Activated CD8-positive, alpha-beta T cell treated with anti-CD3 and anti-CD28 coated beads, Interleukin-2, amount 10 ng/mL, durations not matched to agents 7 days and 5 days (primary cell): ENCODE results near the gene GCSAM. TPM values are rescaled to one million over a fixed set of nuclear protein-coding genes. Genes with fewer than 3 reads are reported as not detected.

Source experiments
- ATAC-seq: fragments of 150-1000 bp; cut with Tn5 transposase; one replicate; pipeline ENCODE4 v1.10.0; 2021; ENCODE audit warnings: moderate library complexity
- CTCF ChIA-PET: fragments of 350-600 bp; sonication (Branson Sonifier 250); formaldehyde crosslinking; loops from one replicate; lab custom pipeline; 2021; ENCODE audit warnings: antibody characterized with exemption; lab: Charles Lee
- POLR2A ChIA-PET: fragments of 350-600 bp; sonication (Branson Sonifier 250); formaldehyde crosslinking; loops from one replicate; lab custom pipeline; 2021; ENCODE audit warnings: antibody characterized with exemption; lab: Charles Lee
- DNase-seq: peaks from one replicate; pipeline ENCODE4 v3.0.0-alpha.2; 2020
- H3K27ac Mint-ChIP-seq: one replicate; pipeline ENCODE4 v1.8.0; 2021; ENCODE audit warnings: mild to moderate bottlenecking, mixed read lengths
- H3K27me3 Mint-ChIP-seq: one replicate; pipeline ENCODE4 v1.8.0; 2021; ENCODE audit warnings: low read depth, mixed read lengths
- H3K36me3 Mint-ChIP-seq: one replicate; pipeline ENCODE4 v1.8.0; 2021; ENCODE audit warnings: low read depth, mixed read lengths
- H3K4me1 Mint-ChIP-seq: one replicate; pipeline ENCODE4 v1.8.0; 2021; ENCODE audit warnings: low read depth, mixed read lengths
- H3K4me3 Mint-ChIP-seq: one replicate; pipeline ENCODE4 v1.8.0; 2021; ENCODE audit warnings: mild to moderate bottlenecking, mixed read lengths
- H3K9me3 Mint-ChIP-seq: one replicate; pipeline ENCODE4 v1.8.0; 2022; ENCODE audit warnings: mixed read lengths; ENCODE audit not compliant: insufficient read depth
- total RNA-seq, 2 experiments: library from RNA; stranded (reverse); gene quantifications; one replicate each; pipeline ENCODE4 v1.2.3, GENCODE V29; 2021

GCSAM gene
- total RNA-seq, 2 experiments from 2014 or later: 5.6 to 6.9 TPM

DNA sequence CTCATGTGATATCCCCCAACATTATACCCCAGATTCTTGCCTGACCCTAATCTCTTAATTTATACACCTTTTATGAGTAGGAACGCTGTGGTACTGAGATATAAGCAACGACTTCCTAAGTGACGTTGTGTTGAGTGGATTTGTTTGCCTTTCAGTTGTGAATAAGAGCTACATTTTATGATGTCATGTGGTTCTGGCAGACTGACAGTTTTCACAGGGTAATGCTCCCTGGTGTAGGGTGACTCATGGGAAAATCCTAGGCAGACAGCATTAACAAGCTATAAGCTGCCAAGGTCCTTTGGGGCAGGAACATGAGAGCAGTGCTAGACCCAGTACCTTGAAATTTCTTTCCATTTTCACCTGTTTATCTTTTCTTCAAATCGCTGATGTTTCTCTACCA, 35.7 kb downstream of the GCSAM start:
- ATAC-seq (no peak), DNase-seq (no peak)
- H3K4me1 Mint-ChIP-seq: peaks cover 15% of the 10 kb centered on the region
- ChIA-PET CTCF (interaction anchor here (2.0 kb wide), 1 partner anchor 14 kb away, joined by 7 read pairs; no protein-coding TSS in a partner anchor), POLR2A (no interaction called here)
- H3K9me3 Mint-ChIP-seq: no peaks in the 10 kb centered on the region
- no peak overlapping the region for H3K27ac Mint-ChIP-seq
- H3K27me3 Mint-ChIP-seq: no peaks in the 10 kb centered on the region
- no peak overlapping the region for H3K4me3 Mint-ChIP-seq
- H3K36me3 Mint-ChIP-seq: peaks cover 7% of the 10 kb centered on the region

DNA sequence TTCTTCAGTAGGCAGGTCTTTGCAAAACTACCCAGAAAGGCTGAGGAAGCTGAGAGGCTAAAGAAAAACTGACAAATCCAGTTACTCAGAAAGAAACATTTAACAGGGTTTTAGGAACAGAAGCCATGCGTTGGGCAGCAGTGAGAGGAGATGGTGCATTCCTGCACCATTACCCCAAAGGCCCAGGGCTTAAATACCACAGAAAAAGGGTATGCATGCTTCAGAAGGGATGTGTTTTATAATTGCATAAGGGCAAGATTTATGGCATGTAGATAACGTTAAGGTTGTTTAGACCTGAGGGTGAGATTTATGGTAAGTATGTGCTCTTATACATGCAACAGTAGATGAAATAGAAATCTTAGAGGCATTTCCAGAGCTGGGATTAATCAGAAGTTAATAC, 36.9 kb downstream of the GCSAM start:
- Mint-ChIP-seq H3K27me3 (no peaks in the 10 kb centered on the region), H3K9me3 (no peaks in the 10 kb centered on the region), H3K36me3 (peaks cover 7% of the 10 kb centered on the region), H3K4me3 (no peak overlapping the region), H3K27ac (no peak overlapping the region), H3K4me1 (peaks cover 21% of the 10 kb centered on the region)
- ChIA-PET POLR2A (no interaction called here), CTCF (interaction anchor here (1.1 to 2.6 kb wide), 2 partner anchors 10 to 16 kb away, joined by 3 to 7 read pairs; partner anchors contain the start of gene C3orf52)
- DNase-seq (no peak), ATAC-seq (no peak)

DNA sequence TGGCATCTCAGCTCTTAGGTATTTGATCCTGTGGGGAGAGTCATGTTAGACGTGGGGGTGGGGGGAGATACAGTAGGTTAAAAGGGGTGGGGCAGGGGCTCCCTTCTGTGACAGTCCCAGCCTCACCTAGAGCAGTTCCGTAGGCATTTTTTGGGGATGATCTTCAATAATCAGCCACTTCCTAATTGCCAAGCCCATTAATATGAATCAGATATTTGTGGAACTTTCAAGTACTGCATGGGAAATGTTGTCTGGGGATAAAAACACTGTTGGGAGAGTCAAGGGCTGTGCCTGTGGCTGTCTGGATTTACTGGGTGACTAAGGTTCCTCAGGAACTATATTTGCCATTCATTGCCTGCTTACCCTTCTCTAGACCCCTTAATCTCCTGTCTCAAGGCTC, 37.3 kb downstream of the GCSAM start:
- no peak overlapping the region for H3K27ac Mint-ChIP-seq
- H3K4me1 Mint-ChIP-seq: peaks cover 26% of the 10 kb centered on the region
- DNase-seq: no peak
- no peak for ATAC-seq
- H3K27me3 Mint-ChIP-seq: no peaks in the 10 kb centered on the region
- H3K9me3 Mint-ChIP-seq: no peaks in the 10 kb centered on the region
- POLR2A ChIA-PET: no interaction called here
- peaks cover 7% of the 10 kb centered on the region for H3K36me3 Mint-ChIP-seq
- no peak overlapping the region for H3K4me3 Mint-ChIP-seq
- CTCF ChIA-PET: interaction anchor here (1.1 to 2.6 kb wide), 2 partner anchors 9 to 16 kb away, joined by 3 to 7 read pairs; partner anchors contain the start of gene C3orf52

DNA sequence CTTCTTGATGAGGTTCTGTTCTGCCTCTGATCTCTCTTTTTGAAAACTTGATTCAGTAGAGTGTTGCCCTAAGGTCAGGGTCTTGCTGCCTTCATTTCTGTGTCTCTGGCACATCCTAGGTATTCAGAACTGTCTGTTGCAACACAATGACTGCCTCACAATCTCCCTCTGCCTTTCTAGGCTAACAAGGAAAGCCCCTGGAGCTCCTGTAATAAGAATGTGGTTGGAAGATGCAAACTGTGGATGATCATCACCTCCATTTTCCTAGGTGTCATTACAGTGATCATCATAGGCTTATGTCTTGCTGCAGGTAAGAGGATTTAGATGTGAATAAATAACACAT, 39.9 kb downstream of the GCSAM start:
- peaks cover 7% of the 10 kb centered on the region for H3K36me3 Mint-ChIP-seq
- peaks cover 38% of the 10 kb centered on the region for H3K4me1 Mint-ChIP-seq
- H3K4me3 Mint-ChIP-seq: no peak overlapping the region
- no peak for DNase-seq
- H3K27me3 Mint-ChIP-seq: no peaks in the 10 kb centered on the region
- no peaks in the 10 kb centered on the region for H3K9me3 Mint-ChIP-seq
- ATAC-seq: no peak
- H3K27ac Mint-ChIP-seq: peak overlapping the region; percentile 2
- CTCF ChIA-PET: interaction anchor here (1.4 to 2.7 kb wide), 2 partner anchors 14 to 19 kb away, joined by 4 to 17 read pairs; no protein-coding TSS in a partner anchor
- POLR2A ChIA-PET: no interaction called here

DNA sequence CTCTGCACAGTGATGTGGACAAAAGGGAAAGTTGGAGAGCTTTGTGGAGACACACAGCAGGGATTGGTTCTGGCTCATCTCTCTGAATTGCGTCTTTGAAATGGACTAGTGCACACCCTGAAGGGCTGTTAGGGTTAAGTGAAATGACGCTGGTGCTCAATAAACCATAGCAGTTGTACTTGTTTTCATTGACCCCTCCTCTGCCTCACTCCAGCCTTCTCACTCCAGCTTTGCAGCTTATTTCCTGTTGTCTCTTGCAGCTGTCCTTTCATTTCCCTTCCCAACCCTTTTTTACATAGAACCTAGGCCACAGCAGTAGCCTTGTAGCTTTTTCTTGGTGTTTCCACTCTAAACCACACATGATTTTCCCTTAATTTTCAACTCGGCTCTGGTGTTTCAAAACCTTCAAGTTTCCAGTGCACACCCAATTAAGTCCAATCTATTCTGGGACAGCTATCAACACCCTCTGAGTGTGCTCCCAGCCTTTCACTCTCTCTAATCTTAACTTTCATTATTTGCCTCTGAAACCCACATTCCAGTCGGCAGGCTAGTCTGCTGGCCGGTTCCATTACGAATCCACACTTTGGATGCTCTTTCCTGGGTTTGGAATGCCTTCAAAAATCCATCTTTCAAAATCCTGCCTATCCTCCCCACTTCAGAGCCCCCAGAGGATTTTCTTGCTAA, 40.4 kb downstream of the GCSAM start:
- no peaks in the 10 kb centered on the region for H3K27me3 Mint-ChIP-seq
- H3K9me3 Mint-ChIP-seq: no peaks in the 10 kb centered on the region
- CTCF ChIA-PET: interaction anchor here (1.4 to 2.7 kb wide), 2 partner anchors 14 to 19 kb away, joined by 4 to 17 read pairs; no protein-coding TSS in a partner anchor
- DNase-seq (no peak), ATAC-seq (peak; percentile 28)
- no peak overlapping the region for H3K4me3 Mint-ChIP-seq
- H3K36me3 Mint-ChIP-seq: peaks cover 7% of the 10 kb centered on the region
- POLR2A ChIA-PET: interaction anchor here (0.6 kb wide), 1 partner anchor 43 kb away, joined by 3 read pairs; no protein-coding TSS in a partner anchor
- H3K4me1 Mint-ChIP-seq: peaks cover 40% of the 10 kb centered on the region
- H3K27ac Mint-ChIP-seq: peak overlapping the region; percentile 56

DNA sequence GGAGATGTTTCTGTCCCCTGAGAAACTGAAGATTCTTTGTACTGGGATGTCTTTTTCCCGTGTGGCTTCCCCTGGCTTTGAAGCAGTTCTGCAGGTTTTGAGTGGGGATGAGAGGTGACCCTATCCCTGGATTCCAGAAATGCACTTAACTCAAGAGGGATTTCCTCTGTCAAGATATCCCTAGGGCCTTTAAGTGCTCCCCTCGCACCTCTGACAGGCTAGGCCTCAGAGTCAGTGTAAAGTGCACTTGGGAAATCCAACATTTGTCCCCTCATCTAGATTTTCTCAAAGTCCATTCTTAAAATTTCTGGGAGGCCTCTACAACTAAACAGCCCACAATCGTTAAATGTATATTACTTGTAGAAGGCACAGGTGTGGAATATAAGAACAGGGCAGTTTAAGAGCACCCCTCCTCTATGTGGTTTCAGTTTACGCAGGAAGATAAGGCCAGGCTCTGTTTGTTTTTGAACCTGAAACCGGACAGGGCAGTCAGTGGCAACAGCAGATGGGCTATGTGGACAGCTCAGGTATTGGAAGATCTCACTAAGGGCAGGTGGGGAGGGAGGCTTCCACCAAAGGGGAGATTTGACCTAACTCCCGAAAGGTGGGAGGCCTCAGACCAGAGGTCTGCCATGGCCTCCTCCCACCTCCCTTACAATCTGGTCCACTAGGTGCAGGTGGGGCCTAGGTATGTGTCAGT, 42.0 kb downstream of the GCSAM start:
- CTCF ChIA-PET: interaction anchor here (2.7 kb wide), 1 partner anchor 21 kb away, joined by 17 read pairs; no protein-coding TSS in a partner anchor
- no peak overlapping the region for H3K4me3 Mint-ChIP-seq
- H3K27ac Mint-ChIP-seq: peak overlapping the region; percentile 31
- POLR2A ChIA-PET: no interaction called here
- DNase-seq: no peak
- peaks cover 5% of the 10 kb centered on the region for H3K36me3 Mint-ChIP-seq
- no peaks in the 10 kb centered on the region for H3K27me3 Mint-ChIP-seq
- peaks cover 49% of the 10 kb centered on the region for H3K4me1 Mint-ChIP-seq
- H3K9me3 Mint-ChIP-seq: no peaks in the 10 kb centered on the region
- ATAC-seq: no peak

DNA sequence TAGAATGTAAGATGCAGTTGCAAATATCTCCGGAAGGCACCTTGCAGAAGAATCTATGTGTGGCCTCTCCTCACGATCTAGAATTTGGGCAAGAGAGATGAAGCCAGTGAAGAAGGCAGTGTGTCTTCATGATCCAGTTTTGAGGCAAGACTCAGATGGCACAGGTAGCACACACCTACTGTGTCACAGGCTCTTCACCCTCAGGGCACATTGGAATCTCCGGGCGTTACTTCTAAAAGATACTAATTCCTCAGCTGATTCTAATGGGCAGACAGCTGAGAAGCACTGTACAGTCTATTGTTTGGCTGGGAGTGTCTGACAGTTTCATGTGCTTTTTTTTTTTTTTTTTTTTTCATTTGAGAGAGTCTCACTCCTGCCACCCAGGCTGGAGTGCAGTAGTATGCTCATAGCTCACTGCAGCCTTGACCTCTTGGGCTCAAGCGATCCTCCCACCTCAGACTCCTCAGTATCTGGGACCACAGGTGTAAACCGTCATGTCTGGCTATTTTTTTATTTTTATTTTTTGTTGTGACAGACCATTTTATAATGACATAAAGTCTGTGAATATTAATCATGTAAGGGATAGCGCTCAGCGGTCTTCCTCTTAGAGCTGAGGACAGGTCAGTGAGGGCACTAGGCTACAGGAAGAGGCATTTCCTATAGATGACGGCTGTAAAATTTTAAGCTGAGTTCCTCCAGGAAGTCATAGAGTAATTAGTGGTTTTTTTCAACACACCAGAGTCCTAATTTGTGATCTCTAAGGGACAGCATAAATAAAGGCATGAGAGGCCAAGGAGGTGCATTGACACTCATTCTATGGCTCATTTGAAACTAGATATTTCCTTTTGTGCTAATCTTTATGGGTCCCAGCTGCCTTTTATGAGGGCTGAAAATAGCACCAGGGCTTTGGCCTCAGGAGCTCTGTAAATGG, 42.8 kb downstream of the GCSAM start:
- H3K4me3 Mint-ChIP-seq: no peak overlapping the region
- H3K4me1 Mint-ChIP-seq: peaks cover 53% of the 10 kb centered on the region
- ChIA-PET CTCF (no interaction called here), POLR2A (interaction anchor here (0.5 kb wide), 1 partner anchor 12 kb away, joined by 3 read pairs; no protein-coding TSS in a partner anchor)
- DNase-seq (no peak), ATAC-seq (no peak)
- H3K36me3 Mint-ChIP-seq: peaks cover 4% of the 10 kb centered on the region
- no peaks in the 10 kb centered on the region for H3K9me3 Mint-ChIP-seq
- peaks cover 1% of the 10 kb centered on the region for H3K27me3 Mint-ChIP-seq
- H3K27ac Mint-ChIP-seq: no peak overlapping the region

DNA sequence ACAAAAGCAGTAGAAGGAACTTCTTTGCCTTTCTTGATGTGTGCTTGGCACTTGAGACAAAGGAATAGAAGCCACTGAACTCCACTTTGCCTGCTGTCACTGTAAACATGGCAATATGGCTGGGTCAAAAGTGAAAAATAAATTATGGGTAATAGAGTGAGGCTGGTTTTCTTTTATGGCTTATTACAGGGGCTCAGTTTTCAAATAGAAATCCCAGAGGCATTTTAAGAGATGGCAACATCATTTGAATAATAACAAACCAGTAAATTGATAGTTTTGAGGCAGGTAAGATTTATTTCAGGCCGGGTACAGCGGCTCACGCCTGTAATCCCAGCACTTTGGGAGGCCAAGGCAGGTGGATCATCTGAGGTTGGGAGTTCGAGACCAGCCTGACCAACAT, 44.1 kb downstream of the GCSAM start:
- ATAC-seq: no peak
- H3K9me3 Mint-ChIP-seq: no peaks in the 10 kb centered on the region
- CTCF ChIA-PET: no interaction called here

DNA sequence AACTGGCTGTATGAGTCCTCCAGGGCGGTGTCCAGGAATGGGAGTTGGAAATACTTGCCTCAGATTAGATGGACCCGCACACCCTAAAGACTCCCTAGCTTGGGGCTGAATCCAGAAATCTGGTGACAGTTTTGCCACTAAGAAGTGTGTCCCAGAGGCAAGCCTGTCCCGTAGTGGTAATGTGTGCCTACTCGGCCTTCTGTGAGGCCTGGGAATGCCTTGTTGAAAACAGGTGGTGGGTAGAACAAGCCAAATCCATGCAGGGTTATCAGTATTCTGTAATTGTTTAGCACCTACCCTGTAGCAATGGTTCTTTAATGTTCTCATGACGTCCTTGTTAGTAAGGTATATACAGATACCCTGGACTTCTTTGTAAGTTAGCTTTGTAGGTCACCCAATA, 45.3 kb downstream of the GCSAM start:
- no peak for DNase-seq
- H3K9me3 Mint-ChIP-seq: no peaks in the 10 kb centered on the region
- ChIA-PET POLR2A (no interaction called here), CTCF (interaction anchor here (1.1 to 1.6 kb wide), 2 partner anchors 24 to 99 kb away, joined by 3 to 6 read pairs; no protein-coding TSS in a partner anchor)
- no peak for ATAC-seq
- no peak overlapping the region for H3K4me3 Mint-ChIP-seq
- H3K4me1 Mint-ChIP-seq: peaks cover 45% of the 10 kb centered on the region
- H3K27me3 Mint-ChIP-seq: peaks cover 7% of the 10 kb centered on the region
- no peak overlapping the region for H3K27ac Mint-ChIP-seq
- no peaks in the 10 kb centered on the region for H3K36me3 Mint-ChIP-seq

More for the DNA sequence above, 44.1 kb downstream of the GCSAM start:
- DNase-seq: no peak
- Mint-ChIP-seq H3K27me3 (peaks cover 3% of the 10 kb centered on the region), H3K4me3 (no peak overlapping the region), H3K4me1 (peaks cover 53% of the 10 kb centered on the region), H3K27ac (no peak overlapping the region), H3K36me3 (peaks cover 2% of the 10 kb centered on the region)
- POLR2A ChIA-PET: no interaction called here

DNA sequence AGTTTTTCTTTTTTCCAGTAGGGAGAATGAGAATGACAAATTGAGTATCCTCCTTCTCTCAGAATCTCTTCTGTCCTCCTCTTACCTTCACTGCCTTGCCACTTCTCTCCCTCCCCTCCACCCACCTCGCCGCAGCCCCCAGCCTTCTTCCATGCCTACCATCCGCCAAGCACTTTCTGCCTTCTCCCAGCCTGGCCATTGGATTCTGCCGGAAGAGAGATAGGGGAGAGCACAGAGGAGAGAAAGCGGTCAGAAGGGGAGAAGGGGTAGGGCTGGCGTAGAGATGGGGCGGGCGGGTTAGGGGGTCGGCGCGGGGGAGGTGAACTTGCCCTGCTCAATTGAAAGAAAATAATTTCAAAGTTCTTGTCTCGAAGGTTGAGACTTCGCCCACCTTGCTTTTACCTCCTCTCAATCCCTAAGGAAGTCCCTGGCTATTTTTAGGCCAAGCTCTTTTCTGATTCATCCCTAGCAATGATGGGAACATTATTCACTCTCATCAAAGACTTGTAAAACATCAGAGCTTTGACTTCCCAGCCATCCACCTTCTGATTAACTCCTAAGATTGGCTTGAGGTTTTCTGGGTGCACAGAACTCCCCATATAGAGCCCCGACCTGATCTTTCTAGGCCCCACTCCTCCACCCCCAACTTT, 46.0 kb downstream of the GCSAM start:
- Mint-ChIP-seq H3K27ac (no peak overlapping the region), H3K4me3 (peak overlapping the region; percentile 76), H3K27me3 (peaks cover 8% of the 10 kb centered on the region), H3K9me3 (no peaks in the 10 kb centered on the region), H3K36me3 (no peaks in the 10 kb centered on the region), H3K4me1 (peaks cover 38% of the 10 kb centered on the region)
- ChIA-PET CTCF (interaction anchor here (1.0 to 1.6 kb wide), 3 partner anchors 8 to 98 kb away, joined by 3 to 6 read pairs (median 3); no protein-coding TSS in a partner anchor), POLR2A (interaction anchor here (0.7 kb wide), 1 partner anchor 14 kb away, joined by 3 read pairs; no protein-coding TSS in a partner anchor)
- DNase-seq (no peak), ATAC-seq (no peak)
